SKM-1 treated with dmso at 0.1 percent for 144 hours (cell line): ENCODE measurements around the gene RAB3GAP1.
A peak's percentile ranks its signal among the peaks of the same experiment; 100 is the strongest.
"Not testable (repeated sequence)": the region's sequence is repeated elsewhere in the genome, so short reads cannot be mapped to it uniquely, and the experiment has no call there.

Source experiments
- DNase-seq: peaks from one replicate; lab custom pipeline; 2025; ENCODE audit not compliant: unreplicated experiment; lab: John Stamatoyannopoulos, UW

Gene RAB3GAP1

GRCh38 chr2:135052042-135052876 lies at the start of gene RAB3GAP1:
Gene RAB3GAP1, plus strand, starts transcription at chr2:135052292. Its CDS starts 16 bp downstream, at chr2:135052308.
- peak; percentile 83 for DNase-seq

DNA sequence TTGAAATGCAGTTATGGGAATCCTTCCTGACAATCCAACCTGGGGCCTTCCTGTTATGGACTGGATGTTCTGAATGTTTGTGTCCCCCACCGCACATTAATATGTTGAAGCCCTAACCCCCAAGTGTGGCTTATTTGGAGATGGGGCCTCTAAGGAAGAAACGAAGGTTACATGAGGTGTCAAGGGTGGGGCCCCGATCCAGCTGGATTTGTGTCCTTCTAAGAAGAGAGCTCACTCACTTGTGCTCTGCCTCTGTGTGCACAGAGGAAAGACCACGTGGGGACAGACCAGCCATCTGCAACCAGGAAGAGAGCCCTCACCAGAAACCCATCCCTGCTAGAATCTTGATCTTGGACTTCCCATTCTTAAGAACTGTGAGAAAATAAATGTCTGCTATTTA lies 49.3 kb upstream of the RAB3GAP1 start:
- DNase-seq: no peak

DNA sequence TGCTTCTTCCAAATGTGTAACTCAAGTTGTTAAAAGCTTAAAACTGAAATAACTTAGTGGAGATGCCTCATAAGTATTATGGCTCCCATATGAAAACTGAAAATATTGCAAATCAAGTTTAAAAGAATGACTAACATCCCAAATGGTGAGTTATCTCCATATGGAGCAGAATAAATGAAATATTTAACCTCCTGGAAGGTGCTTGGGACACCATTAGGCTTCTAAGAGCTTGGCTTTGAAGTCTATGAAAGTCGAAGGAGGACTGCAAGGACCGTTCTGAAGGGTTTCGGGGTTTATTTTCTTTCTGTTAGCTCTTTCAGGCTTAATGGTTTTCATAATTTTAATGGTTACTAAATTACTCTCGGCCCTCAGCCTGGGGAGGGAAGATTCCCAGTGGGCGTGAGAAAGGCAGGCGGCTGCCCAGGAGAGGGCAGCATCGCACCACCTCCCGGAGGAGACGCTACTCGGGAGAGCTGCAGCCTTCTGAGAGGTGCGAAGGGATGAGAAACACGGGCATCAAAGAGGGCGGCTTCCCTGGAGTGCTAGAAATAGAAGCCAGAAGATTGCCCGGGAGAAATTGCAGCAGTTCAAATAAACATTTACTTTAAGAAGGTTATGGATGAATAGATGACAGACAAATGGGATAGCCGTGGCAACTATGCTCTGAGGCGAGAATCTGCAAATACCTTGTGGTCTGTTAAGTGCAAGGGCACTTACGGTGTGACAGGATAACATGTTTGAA lies 47.9 kb upstream of the RAB3GAP1 start:
- peak; percentile 34 for DNase-seq

- DNase-seq: no peak
Observed at GRCh38 chr2:135005753-135006152, 46.3 kb upstream of the RAB3GAP1 start.

DNA sequence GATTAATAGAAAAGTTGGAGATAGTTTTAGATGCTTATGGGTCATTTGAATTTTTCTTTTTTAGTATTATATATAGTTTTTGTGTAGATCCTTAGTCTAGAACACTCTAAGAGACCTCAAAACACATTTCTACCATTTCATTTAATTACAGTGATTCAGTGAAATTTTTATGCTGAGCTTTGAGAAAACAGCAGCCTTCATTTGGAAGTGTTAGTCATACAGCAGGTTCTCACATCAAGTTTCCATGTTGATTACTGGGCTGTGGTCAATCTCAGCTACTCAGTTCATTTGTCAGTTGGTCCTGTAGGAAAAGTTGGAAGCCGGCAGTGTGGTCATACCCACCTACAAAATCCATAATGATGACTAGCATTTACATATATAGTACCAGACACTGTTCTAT lies 42.8 kb upstream of the RAB3GAP1 start:
- DNase-seq: no peak

- no peak for DNase-seq
Observed at GRCh38 chr2:135010200-135010942, 41.7 kb upstream of the RAB3GAP1 start.

- no peak for DNase-seq
Observed at GRCh38 chr2:135011633-135012032, 40.5 kb upstream of the RAB3GAP1 start.

- DNase-seq: no peak
Observed at GRCh38 chr2:135021618-135022017, 30.5 kb upstream of the RAB3GAP1 start.

DNA sequence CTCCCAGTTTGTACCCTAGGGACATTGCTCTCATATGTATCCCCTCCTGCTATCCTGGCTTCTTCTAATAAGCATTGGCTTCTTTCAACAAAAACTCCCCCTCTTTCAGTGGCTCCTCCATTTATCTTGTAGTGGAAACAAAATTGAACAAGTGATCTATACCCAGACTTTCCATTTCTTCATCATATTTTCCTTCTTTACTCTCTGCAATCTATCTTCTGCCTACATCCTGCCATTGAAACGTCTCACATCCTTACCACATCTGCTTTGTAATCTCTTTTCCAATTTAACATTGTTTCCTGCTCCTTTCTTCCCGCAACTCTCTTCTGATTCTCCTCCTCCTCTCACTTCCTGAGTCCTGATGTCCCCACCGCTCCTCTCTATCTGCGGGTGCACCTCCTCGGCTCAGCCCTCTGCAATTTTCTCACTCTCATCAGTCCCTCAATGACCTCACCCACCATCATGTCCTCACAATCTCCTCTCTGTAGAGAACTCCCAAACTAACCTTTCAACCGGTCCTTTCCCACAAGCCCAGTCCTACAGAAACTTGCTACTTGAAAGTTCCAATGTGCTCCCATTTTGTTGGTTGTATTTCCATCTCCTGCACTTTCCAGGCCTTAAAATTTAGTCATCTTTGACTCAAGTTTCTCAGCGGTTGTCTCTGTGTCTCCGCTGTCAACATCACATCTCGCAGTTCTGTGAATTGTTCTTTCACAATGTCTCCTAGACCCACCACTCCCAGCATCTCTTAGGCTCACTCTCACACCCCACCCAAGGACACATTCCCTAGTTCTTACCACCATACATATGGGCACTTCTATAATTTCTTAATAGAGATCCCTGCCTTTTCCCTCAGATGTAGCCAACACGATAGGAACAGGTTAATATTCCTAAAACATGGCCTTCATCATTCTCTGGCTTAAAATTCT lies 28.9 kb upstream of the RAB3GAP1 start:
- DNase-seq: no peak

GRCh38 chr2:135023886-135024485 lies 28.1 kb upstream of the RAB3GAP1 start:
- no peak for DNase-seq

- no peak for DNase-seq
Observed at GRCh38 chr2:135029481-135030134, 22.5 kb upstream of the RAB3GAP1 start.

GRCh38 chr2:135030826-135031225 lies 21.3 kb upstream of the RAB3GAP1 start:
- no peak for DNase-seq

GRCh38 chr2:135033216-135033615 lies 18.9 kb upstream of the RAB3GAP1 start:
- DNase-seq: not testable (repeated sequence)

DNA sequence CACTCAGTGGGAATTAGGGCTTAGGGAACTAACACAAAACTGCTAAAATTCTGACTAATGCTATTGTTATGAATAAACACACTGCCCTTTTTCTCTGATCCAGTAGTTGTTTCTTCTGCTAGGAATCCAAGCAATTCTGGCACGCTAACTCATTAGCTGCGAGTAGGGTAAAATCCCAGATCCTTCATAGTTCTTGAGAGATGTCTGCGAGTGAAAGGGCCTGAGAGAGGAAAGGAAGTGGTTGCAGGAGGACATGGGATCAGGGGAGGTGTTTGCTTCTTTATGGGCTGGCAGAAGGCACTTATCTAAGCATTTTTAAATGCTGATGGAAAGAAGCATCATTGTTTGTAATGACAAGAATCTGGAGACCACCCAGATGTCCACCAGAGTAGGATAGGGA lies 14.3 kb upstream of the RAB3GAP1 start:
- DNase-seq: no peak

DNA sequence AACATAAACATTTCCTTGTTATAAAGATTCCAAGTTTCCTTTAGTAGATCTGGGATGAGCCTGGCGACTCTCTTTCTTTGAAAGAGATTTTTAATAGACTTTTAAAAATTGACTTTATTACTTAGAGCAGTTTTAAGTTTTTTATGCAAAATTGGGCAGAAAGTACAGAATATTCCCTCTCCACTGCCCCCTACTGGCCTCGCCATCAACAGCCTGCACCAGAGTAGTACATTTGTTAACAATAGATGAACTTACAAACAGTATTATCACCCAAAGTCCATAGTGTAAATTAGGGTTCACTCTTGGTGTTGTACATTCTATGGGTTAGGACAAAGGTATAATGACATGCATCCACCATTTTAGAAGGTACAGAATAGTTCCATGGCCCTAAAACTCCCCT lies 8.7 kb upstream of the RAB3GAP1 start:
- DNase-seq: no peak

DNA sequence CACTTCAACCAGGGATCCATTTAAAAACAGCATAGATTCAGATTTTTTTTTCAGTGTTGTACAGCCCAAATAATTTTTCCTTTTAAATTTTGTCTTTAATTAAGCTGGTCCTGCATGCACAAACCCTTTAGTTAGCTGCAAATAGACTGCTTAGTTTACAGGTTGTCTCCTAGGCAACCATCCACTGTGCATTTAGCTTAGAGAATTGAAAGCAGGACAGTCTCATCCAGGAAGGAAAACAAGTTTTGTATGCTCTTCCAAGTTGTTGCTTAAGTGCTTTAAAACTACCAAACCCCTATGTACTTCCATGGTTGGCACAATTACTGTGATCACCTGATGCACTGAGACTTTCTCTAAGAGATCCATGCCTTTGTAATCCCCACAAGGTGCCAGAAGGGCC lies 4.8 kb upstream of the RAB3GAP1 start, which contains the start of gene MAP3K19:
Gene MAP3K19 (minus strand): TSS at position 148 of the 400 bp plus-strand sequence. CDS start 22,800 bp downstream, outside the sequence.
- no peak for DNase-seq

DNA sequence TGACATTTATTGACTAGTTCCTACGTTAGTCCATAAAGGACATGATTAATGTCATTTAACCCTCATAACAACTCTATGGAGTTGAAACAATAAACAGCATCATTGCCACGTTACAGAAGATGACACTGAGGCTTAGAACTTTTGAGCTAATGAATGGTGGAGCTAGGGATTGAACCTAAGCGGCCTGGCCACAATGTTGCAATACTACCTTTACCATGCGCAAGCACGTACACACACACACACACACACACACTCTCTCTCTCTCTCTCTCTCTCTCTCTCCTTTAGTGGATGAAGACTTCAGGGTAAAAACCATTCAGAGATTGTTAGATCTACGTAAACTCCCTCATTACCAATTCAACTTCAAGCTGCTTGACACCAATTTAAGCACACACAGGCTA lies 4.0 kb upstream of the RAB3GAP1 start:
- DNase-seq: no peak

DNA sequence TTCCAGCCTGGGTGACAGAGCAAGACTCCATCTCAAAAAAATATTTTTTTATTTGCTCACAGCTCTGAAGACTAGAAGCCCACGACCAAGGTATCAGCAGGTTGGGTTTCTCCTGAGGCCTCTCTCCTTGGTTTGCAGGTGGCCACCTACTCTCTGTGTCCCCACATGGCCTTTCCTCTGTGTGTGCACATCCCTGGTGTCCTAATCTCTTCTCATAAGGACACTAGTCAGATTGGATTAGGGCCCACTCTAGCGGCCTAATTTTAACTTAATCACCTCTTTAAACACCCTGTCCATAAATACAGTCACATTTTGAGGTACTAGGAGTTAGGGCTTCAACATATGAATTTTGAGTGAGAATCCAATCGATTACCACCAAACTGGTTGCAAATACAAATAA lies 2.0 kb upstream of the RAB3GAP1 start:
- no peak for DNase-seq

GRCh38 chr2:135050684-135051083 lies 1.4 kb upstream of the RAB3GAP1 start:
- DNase-seq: no peak
